HEK293 (cell line): ENCODE results near the gene TRNAU1AP.

ENCODE experiments used
- MZF1 ChIP-seq: fragments of 450-650 bp; formaldehyde crosslinking; IDR thresholded peaks from 2 replicates; pipeline ENCODE4 v1.5.1; 2017; ENCODE audit warnings: missing biosample characterization, missing genetic modification characterization, borderline replicate concordance
- SP2 ChIP-seq: fragments of 450-650 bp; formaldehyde crosslinking; IDR thresholded peaks from 2 replicates; pipeline ENCODE4 v1.5.1; 2016; ENCODE audit warnings: missing biosample characterization, missing genetic modification characterization
- ZFP69B ChIP-seq: fragments of 450-650 bp; formaldehyde crosslinking; IDR thresholded peaks from 2 replicates; pipeline ENCODE4 v1.5.1; 2016; ENCODE audit warnings: missing biosample characterization, missing genetic modification characterization
- ZNF221 ChIP-seq: fragments of 450-650 bp; formaldehyde crosslinking; IDR thresholded peaks from 2 replicates; pipeline ENCODE4 v1.5.1; 2017; ENCODE audit warnings: missing biosample characterization, missing genetic modification characterization, borderline replicate concordance
- ZNF335 ChIP-seq: fragments of 450-650 bp; formaldehyde crosslinking; conservative IDR thresholded peaks from 2 replicates; pipeline ENCODE4 v1.5.1; 2016; ENCODE audit warnings: missing biosample characterization, missing genetic modification characterization
- ZNF350 ChIP-seq: fragments of 450-650 bp; formaldehyde crosslinking; IDR thresholded peaks from 2 replicates; pipeline ENCODE4 v1.5.0; 2017; ENCODE audit warnings: missing biosample characterization, mild to moderate bottlenecking, missing genetic modification characterization
- ZNF776 ChIP-seq: fragments of 450-650 bp; formaldehyde crosslinking; IDR thresholded peaks from 2 replicates; pipeline ENCODE4 v1.5.0; 2017; ENCODE audit warnings: missing biosample characterization, missing genetic modification characterization, borderline replicate concordance
- TF ChIP-seq, protein P1 (sequence below): fragments of 450-650 bp; formaldehyde crosslinking; IDR thresholded peaks from 2 replicates; pipeline ENCODE4 v1.5.1; 2016; ENCODE audit warnings: missing biosample characterization, missing genetic modification characterization
- TF ChIP-seq, protein P2 (sequence below): fragments of 450-650 bp; formaldehyde crosslinking; IDR thresholded peaks from 2 replicates; pipeline ENCODE4 v1.5.1; 2016; ENCODE audit warnings: missing biosample characterization, missing genetic modification characterization
- TF ChIP-seq, protein P3 (sequence below): fragments of 450-650 bp; formaldehyde crosslinking; IDR thresholded peaks from 2 replicates; pipeline ENCODE4 v1.5.1; 2016; ENCODE audit warnings: missing biosample characterization, missing genetic modification characterization

DNA sequence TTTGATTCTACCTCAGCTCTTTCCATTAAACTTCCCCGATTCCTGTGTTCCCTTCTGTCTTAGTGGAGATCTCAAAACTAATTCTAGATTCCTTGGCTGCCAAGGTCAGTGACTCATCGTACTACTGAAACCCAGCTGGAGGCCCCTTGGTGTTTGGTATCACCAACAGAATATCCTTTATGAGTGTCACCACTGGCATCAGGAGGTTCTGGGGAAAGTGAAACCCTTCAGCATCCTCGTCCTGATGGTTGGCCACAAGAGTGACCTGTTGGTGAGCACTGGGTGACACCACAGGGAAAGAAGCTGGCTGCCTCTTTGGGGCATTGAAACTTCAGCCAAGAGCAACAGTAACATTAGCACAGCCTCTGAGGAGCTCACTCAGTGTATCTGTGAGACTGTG lies 48.8 kb downstream of the TRNAU1AP start:
- no peak for TF ChIP-seq MZF1 (tag by site-specific recombination)
- TF ChIP-seq, protein P1, sequence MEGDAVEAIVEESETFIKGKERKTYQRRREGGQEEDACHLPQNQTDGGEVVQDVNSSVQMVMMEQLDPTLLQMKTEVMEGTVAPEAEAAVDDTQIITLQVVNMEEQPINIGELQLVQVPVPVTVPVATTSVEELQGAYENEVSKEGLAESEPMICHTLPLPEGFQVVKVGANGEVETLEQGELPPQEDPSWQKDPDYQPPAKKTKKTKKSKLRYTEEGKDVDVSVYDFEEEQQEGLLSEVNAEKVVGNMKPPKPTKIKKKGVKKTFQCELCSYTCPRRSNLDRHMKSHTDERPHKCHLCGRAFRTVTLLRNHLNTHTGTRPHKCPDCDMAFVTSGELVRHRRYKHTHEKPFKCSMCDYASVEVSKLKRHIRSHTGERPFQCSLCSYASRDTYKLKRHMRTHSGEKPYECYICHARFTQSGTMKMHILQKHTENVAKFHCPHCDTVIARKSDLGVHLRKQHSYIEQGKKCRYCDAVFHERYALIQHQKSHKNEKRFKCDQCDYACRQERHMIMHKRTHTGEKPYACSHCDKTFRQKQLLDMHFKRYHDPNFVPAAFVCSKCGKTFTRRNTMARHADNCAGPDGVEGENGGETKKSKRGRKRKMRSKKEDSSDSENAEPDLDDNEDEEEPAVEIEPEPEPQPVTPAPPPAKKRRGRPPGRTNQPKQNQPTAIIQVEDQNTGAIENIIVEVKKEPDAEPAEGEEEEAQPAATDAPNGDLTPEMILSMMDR (tag by site-specific recombination) = no peak
- TF ChIP-seq ZNF776 (tag by site-specific recombination) = no peak
- no peak for TF ChIP-seq ZNF221 (tag by site-specific recombination)
- TF ChIP-seq, protein P2, sequence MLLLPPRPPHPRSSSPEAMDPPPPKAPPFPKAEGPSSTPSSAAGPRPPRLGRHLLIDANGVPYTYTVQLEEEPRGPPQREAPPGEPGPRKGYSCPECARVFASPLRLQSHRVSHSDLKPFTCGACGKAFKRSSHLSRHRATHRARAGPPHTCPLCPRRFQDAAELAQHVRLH (tag by site-specific recombination) = no peak
- no peak for TF ChIP-seq ZNF350 (tag by site-specific recombination)
- no peak for TF ChIP-seq ZFP69B (tag by site-specific recombination)
- no peak for TF ChIP-seq ZNF335 (tag by site-specific recombination)
- TF ChIP-seq, protein P3, sequence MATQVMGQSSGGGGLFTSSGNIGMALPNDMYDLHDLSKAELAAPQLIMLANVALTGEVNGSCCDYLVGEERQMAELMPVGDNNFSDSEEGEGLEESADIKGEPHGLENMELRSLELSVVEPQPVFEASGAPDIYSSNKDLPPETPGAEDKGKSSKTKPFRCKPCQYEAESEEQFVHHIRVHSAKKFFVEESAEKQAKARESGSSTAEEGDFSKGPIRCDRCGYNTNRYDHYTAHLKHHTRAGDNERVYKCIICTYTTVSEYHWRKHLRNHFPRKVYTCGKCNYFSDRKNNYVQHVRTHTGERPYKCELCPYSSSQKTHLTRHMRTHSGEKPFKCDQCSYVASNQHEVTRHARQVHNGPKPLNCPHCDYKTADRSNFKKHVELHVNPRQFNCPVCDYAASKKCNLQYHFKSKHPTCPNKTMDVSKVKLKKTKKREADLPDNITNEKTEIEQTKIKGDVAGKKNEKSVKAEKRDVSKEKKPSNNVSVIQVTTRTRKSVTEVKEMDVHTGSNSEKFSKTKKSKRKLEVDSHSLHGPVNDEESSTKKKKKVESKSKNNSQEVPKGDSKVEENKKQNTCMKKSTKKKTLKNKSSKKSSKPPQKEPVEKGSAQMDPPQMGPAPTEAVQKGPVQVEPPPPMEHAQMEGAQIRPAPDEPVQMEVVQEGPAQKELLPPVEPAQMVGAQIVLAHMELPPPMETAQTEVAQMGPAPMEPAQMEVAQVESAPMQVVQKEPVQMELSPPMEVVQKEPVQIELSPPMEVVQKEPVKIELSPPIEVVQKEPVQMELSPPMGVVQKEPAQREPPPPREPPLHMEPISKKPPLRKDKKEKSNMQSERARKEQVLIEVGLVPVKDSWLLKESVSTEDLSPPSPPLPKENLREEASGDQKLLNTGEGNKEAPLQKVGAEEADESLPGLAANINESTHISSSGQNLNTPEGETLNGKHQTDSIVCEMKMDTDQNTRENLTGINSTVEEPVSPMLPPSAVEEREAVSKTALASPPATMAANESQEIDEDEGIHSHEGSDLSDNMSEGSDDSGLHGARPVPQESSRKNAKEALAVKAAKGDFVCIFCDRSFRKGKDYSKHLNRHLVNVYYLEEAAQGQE (tag by site-specific recombination) = no peak
- TF ChIP-seq SP2 (tag by site-specific recombination) = no peak
